Measurements from ENCODE around the gene GNA12.

GNA12 gene

DNA sequence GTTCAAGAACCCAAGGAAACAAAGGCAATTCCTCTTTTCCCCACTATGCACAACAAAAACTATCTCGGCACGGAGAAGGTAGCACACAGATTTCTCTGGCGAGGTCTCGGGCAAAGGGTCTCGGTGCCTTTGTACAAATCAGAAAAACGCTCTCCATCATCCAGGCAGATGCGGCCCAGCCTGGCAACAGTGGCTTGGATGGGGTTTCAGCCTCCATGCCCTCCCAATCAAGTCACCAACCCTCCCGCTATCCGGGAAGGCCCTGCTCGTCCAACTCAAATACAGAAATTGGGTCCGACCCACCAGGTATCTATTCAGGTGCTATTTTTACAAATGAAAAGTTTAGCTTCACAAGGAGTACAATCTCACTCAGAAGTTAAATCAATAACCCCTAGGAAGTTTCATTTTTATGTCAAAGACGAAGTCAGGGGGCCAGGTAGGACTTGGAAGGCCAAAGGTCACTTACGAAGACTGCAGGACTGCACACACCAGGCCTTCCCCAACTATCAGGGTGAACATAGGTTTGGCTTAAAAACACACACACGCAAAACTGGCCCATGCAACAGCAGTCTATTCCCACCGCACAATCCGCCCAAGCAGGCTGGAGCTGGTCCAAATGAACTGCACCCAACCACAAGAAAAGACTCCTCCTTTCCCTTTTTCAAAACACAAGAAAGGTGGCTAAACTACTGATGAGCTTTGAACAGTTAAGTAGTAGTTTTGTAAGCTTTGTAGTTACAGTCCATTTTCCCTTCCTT, 43.0 kb downstream of the GNA12 start:
- no peak for DNase-seq

DNA sequence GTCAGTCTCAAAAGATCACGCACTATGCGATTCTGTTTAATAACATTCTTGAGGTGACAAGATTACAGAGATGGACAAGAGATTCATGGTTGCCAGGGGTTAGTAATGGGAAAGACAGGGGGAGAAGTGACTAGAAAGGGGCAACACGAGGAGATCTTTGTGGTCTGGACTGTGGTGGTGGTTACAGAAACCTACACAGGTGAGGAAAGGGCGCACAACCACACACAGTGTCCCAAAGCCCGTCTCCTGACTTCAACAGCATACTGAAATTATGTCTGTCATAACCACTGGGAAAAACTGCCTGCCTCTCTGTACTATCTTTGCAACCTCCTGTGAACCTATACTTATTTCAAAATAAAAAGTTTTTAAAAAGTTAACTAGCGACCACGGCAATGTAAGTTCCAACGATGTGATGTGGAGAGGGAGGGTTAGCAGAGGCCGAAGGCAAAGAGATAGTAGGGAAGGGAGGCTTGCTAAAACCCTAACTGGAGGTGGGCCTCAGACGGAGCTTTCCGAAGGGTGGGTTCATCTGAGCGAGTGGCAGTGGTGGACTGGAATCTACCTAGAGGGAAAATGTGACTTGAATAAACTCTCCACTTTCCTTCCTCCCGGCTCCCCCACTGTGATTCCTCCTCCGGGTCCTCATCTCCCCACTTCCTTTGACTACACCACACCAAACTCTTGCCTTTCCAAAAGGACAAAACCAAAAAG, 43.7 kb downstream of the GNA12 start:
- no peak for DNase-seq

DNA sequence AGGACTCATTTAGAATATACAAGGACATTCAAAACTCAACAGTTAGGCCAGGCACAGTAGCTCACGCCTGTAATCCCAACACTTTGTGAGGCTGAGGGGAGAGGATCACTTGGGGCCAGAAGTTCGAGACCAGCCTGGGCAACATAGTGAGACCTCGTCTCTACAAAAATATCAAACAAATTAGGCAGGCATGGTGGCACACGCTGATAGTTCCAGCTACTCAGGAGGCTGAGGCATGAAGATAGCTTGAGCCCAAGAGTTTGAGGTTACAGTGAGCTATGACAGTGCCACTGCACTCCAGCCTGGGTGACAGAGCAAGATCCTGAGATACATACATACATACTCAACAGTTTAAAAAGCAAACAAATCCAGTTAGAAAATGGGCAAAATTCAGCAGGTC, 44.9 kb downstream of the GNA12 start:
- DNase-seq: no peak

DNA sequence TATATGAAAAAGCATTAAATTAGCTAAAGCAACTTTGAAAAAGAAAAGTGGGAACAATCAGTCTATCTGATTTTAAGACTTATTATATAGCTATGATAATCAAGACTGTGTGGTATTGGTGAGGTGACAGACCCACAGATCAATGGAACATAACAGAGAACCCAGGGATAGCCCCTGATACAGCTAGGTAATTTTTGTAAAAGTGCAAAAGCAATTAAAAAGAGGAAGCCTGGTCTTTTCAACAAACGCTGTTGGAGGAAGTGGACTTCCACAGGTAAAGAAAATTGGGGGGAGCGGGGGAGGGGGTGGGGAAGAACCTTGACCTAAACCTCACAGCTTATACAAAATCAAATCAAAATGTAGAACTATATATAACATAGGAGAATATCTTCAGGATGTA, 45.4 kb downstream of the GNA12 start:
- no peak for DNase-seq

DNA sequence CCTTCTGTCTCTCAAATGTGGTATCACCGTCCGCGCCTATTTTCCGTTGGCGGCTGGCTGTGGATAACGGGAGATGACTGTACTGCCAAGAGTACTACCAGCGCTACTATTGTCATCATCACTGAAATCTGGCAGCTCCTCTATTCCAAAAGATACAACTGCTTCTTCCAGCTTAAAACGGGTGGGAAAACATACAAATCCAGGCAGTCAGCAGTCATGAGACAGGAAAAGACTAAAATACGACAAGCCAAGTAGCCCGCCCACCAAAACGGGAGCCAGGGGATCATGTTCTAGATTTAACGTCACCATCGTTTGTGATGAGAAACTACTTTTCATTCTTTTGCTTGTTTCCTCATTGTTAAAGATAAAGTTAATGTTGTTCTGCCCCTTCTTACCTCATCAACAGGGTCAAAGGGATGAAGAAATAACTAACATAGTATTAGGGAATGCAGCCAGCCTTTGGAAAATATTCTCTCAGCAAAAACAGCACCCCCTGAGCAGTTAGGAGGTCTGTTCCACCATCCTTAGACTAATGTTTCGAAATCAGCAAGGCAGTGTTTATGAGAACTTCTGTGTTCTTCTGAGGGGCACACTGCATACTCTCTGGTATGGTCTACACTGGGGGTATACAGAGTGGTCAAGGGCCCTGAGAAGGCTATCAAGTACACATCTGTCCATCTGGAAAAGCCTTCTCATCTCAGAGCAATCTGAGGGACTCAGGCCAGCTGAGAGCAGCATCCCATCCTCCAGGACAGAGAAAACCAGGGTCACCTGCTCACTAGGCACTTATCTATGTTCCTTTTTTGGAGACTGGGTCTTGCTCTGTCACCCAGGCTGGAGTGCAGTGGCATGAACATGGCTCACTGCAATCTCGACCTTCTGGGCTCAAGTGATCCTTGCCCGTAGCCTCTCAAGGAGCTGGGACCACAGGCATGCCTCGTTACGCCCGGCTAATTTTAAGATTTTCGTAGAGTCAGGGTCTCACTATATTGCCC, 47.5 kb downstream of the GNA12 start:
- no peak for DNase-seq

DNA sequence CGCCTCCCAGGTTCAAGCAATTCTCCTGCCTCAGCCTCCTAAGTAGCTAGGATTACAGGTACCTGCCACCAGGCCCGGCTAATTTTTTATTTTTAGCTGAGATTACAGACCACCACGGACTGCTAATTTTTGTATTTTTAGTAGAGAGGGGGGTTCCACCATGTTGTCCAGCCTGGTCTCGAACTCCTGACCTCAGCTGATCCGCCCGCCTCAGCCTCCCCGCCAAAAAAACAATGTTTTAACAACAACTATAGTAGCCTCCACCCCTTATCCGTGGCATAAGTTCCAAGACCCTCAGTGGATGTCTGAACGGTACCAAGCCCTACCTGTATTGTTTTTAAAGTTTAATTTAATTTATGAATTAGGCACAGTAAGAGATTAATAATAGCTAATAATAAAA, 48.2 kb downstream of the GNA12 start:
- no peak for DNase-seq

DNA sequence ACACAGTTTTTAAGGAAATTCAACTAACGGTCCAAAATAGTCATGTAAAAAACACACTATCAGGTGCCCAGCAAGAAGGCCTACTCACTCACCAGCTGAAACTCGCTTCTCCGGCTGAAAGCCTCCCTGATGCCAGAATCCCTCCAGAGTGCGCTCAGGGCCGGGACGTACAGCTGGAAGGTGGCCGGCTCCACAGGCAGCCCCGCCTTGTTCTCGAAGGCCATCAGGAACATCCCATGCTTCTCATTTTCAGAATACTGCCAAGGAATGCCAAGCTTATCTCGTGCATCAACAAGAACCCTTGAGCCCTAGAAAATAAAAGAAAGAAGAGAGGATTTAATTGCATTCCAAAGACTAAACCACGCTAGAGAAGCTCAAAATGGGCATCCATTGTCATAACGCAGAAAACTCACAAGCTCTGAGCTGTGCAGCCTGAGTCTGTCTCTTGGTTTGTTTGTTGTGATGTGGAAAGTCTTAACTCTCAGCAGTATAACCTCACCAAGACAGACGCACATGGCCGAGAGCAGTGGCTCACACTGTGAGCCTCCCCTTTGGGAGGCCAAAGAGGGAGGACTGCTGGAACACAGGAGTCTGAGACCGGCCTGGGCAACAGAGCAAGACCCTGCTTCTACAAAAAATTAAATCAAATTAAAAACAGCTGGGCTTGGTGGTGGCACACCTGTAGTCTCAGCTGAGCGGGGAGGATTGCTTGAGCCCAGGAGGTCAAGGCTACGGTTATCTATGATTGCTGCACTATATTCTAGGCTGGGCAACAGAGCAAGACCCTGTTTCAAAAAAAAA, 49.1 kb downstream of the GNA12 start:
- DNase-seq: no peak

DNA sequence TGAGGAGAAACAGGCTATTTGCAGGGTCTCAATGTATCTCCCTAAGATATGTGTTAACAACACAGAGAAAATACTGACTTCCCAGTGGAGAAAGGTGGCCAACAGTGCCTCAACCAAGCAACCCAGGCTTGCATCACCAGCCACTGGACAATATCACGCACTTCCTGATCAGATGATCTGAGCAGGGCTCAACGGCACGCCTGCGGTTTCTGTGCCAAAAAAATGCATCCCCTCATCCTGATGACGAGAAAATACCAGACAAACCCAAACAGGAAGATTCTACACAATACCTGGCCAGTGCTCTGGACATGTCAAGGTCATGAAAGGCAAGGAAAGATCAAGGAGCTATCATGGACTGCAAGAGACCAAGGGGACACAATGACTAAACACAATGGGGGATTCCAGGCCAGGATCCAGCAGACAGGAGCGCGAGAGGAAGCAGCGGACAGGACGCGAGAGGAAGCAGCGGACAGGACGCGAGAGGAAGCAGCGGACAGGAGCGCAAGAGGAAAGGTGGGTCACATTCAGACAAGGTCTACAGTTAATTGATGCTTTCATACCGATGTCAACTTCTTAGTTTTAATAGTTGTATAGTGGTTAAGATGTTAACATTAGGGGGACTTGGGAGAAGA, 51.1 kb downstream of the GNA12 start:
- no peak for DNase-seq

DNA sequence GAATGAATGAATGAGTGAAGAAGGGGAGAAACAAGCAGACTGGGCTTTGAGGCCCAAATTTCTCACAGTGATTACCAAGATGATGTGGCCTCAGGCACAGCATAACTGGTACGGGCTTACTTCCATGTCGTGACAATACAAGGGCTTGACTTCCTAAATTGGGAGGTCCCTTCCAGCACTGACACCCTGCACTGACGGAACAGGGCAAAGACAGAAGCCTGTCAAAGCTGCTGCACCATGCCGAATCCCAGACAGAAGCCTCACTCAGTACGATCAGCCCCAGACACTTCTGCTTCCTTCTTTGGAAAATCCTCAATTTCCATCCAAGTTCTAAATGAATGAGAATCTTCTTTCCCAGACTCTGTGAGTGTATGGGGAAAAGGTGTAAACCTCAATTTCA, 51.9 kb downstream of the GNA12 start:
- DNase-seq: no peak

DNA sequence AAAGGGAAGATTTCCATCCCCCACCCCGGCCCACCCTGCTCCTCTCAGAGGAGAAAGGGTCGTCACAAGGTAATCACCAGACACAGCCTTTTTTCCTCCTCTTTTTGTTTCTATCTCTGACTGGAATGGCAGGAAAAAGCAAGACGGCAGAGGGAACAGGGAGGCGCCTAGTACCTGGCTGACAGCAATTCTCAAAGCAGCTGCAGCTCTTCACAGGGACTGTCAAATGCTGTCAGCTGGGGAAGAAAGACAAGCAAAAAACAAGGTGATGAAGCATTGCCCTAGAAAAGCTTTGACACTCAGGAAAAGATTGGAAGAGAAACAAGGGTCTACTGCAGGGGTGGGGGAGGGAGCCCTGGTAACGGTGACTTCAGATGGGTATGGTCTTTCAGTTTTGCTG, 52.7 kb downstream of the GNA12 start:
- no peak for DNase-seq

DNA sequence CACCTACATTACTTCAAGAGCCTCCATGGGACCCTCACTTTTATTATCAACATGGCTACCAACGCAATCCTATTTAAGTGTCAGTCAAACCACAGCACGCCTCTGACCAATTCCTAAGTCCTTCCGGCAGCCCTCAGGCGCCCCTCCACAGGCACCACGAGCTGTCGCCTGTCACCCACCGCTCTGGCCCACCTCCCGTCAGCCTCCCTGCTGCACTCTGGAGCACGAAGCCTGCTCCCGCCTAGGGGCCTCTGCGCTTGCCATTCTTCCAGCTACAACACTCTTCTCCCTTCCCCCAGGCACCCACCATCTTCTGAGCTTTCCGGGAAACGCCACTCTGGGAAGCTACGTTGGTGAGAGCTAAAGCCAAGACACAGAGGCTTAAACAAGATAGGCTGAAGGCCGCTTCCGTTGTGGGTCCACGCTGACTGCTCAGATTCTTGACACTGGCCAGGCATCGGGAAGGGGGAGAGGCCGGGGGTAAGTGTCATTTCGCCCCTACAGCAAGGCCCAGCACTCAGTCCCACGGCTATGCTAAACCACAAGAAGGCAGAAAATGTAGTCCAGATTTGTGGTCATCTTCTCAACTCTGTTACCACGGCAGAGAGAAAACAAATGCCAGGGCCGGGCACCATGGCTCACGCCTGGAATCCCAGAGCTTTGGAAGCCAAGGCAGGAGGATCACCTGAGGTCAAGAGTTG, 56.7 kb downstream of the GNA12 start:
- no peak for DNase-seq

DNA sequence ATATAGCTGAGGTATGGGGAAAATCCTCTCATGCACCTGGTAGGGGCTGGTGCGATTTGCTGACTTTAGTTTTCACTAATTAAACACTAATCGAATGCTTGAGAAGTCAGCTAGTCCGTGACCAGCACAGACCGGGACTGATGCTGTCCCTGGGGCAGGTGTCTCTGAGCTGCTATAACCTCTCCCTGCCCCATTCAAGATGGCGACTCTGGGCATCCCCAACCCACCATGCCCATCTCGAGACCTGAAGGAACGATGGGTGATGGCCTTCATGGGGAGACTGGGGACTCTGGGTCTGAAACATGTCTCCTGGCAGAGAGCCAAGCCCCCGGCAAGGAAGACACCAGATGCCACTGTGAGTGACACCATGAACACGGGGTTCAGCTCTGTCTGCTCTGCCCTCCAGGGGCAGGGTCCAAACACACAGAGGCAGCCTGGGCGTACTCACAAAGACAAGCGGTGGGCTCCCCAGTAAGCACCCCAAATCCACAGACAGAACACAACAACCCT, 57.4 kb downstream of the GNA12 start:
- no peak for DNase-seq

DNA sequence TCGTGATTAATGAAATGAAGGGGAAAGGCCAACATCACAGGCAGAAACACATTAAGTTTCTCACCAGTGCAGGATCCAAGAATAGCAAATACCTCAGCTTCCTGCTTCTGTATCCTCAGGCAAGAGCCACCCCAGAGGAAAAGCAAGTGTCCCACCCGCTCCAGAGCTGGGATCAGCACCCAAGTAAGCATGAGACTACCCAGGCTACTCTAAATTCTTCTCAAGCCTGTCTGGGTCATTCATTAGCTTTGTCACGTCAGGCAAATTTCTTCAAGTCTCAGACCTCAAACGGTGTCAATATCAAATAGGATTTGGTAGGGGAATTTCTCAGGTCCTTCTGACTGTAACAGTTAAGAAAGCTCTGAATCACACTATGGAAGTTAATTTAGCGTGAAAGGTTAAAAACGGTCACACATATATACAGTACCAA, 59.0 kb downstream of the GNA12 start:
- no peak for DNase-seq

DNA sequence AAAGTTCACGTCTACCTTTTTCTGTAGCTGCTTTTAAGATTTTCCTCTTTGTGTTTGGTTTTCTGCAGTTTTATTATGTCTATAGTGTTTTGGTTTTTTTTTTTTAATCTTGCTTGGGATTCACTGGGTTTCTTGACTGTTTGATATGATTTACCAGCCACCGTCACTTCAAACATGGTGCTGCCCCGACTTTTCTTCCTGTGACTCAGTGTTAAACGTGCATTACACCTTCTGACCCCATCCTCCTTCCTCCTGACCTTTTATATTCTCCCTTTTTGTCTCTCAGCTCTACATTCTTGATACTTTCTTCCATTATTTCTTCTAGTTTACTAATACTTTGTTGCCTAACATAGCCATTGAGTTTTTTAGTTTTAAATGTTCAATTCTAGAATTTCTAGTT, 61.5 kb downstream of the GNA12 start:
- no peak for DNase-seq

DNA sequence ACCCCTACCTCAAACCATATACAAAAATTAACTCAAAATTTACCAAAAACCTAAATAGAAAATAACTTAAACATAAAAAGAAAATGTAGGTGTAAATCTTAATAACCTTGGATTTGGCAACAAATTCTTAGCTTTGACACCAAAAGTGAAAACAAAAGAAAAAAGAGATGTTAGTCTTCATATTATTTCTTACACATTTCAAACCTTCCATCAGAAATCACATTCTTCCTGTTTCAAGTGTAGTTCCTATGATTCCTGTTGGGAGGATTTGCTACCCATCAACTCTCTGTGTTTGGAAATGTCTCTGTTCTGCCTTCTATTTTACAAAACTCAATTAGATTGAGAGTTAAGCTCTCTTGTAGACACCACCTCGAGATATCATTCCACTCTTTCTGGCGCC, 62.0 kb downstream of the GNA12 start:
- DNase-seq: no peak

DNA sequence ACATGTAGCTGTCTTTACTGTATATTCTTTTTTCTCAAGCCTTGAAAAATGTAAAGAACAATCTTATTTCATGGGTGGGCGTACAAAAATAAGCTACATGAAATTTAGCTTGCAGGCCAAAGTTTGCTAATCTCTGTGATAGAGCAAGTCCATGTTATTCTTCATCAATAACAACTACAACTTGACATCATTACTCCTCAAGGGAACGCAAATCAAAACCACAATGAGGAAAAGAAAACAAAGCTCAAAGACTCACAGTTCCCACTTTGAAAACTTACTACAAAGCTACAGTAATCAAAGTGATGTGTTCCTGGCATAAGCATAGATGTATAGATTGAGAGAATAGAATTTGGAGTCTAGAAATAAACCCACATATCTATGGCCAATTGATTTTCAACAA, 62.5 kb downstream of the GNA12 start:
- DNase-seq: no peak

DNA sequence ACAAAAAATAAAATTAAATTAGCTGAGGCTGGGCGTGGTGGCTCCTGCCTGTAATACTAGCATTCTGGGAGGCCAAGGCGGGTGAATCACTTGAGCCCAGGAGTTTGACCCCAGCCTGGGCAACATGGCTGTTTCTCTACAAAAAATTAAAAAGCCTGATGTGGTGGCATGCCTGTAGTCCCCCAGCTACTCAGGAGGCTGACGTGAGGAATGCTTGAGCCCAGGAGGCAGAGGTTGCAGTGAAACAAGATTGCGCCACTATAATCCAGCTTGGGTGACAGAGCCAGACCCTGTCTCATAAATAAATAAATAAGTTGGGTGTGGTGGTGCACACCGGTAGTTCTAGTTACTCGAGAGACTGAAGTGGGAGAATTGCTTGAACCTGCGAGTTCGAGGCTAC, 65.1 kb downstream of the GNA12 start:
- no peak for DNase-seq

DNA sequence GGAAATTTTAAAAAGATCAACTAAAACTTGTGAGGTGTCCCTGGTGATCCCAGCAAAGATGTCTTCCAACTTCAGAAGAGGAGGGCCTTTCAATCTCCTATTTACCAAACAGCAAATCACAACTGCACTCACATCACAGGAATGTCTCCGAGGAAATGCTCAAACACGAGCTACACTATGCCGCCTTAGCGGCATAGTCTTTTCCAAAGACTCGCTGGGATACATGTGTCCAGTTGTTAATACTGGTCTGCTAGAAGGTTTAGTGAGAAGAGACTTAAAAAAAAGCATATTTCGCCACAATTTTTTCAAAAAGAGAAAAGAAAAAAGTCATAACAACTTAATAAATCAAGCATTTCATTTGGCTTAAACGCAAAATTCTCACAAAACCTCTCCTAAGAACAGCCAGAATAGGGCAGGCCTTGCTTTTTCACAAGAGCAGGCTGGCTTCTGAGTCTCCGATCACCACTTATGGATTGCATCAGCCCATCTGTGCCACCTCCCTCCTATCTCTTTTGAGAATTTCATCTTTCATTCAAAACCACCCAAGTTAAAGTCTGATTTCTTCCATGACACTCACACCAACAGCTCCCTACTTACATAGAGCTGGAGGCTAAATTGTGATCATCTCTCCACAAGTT, 66.1 kb downstream of the GNA12 start:
- no peak for DNase-seq

DNA sequence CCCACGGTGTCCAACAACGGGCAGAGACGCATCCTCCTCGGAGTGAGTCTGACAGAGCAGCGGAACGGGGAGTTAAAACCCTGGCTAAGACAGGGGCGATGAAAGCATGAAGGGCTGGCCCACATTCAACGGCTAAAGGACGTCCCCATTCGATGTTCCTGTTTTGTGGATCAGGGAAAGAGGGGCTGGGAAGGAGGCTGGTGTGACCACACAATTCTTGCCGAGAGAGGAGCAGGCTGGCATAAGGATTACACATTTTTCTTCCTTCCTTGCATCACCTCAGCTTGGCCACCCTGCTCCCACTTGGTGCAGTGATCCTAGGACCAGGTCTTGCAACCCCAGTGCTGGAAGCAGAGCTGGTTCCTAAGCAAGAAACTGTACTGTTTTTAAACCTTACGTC, 67.7 kb downstream of the GNA12 start:
- no peak for DNase-seq

DNA sequence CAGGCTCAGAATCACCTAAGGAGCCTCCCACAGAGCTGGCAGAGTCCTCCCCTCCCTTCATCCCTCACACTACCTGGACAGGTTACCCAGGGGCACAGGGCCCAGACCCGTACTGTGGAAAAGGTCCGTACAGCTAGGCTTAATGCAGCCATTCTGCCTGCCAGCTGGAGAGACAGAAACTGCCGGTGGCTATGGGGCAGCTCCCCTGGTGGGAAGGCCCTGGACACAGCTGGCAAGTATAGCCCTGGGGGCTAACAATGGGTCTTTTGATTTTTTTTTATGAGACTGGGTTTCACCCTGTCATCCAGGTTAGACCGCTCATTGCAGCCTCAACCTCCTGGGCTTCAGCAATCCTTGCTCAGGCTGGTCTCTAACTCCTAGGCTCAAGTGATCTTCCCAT, 68.3 kb downstream of the GNA12 start:
- no peak for DNase-seq

DNA sequence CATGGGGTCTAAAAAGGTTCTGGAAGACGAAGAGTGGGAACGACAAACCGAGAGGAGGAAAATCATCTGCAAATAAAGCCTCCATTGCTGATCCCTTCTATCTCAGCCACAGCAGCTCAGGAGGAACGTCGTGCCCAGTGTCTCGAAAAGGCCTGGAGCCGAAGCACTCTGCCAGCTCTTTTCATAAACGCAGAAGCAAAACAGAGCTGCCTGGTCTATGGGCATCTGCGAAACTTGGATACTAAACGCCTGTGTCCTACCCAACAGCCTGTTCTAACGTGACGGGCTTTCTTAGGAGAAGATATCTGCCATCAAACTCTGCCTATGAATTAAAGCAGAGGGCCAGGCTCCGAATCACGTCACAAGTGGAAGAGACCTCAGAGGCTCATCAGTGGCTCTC, 68.7 kb downstream of the GNA12 start:
- DNase-seq: no peak

All from SHP77 treated with DMSO at 0.1 percent for 48 hours (cell line).